Hematopoietic multipotent progenitor cell treated with erythropoietin and hydrocortisone succinate and interleukin-3 and kit ligand, for 15 days (in vitro differentiated cells): ENCODE results near the gene SPIRE2.

Source experiments
- DNase-seq: peaks from one replicate; pipeline ENCODE4 v3.0.0-alpha.2; 2015; ENCODE audit warnings: low spot score

SPIRE2 gene

GRCh38 chr16:89915303-89916232 lies 87.3 kb downstream of the SPIRE2 start:
- DNase-seq = no peak

- peak; percentile 14 for DNase-seq
Observed at GRCh38 chr16:89917773-89918452, 89.6 kb downstream of the SPIRE2 start.

- DNase-seq = no peak
Observed at GRCh38 chr16:89918453-89919347, 90.4 kb downstream of the SPIRE2 start, which contains the start of gene MC1R. Gene MC1R, plus strand, starts transcription at chr16:89918862. Its CDS starts 397 bp downstream, at chr16:89919259.

GRCh38 chr16:89919535-89920406 lies 91.5 kb downstream of the SPIRE2 start:
- DNase-seq = no peak

GRCh38 chr16:89920723-89921122 lies 92.4 kb downstream of the SPIRE2 start:
- no peak for DNase-seq
